NCI-H2227 (cell line): ENCODE data around the gene ENTPD8.
"Not testable (repeated sequence)": the region's sequence is repeated elsewhere in the genome, so short reads cannot be mapped to it uniquely, and the experiment has no call there.

Experiments
- DNase-seq: peaks from one replicate; lab custom pipeline; 2025; ENCODE audit not compliant: unreplicated experiment; lab: John Stamatoyannopoulos, UW

Gene ENTPD8

DNA sequence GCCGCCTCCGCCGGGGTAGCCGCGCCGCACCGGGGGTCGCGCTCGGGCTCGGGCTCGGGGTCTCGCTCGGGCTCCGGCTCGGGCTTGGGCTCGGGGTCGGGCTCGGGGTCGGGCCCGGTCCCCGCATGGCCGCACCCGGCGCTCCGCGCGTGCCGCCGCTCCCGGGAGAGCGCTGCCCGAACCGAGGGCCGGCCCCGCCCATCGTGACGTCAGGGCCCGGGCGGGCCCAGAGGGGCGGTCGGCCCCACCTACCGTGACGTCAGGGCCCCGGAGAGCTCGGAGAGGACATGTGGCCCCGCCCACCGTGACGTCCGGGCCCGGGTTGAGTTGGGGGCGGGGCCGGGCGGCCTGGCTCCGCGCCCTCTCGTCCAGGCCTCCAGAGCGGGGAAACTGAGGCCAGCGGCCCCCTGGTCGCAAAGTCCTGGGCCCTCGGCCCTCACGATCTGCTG lies 18.0 kb upstream of the ENTPD8 start, which contains the start of gene NSMF:
Gene NSMF, minus strand, starts transcription at position 183 of the 449 bp plus-strand sequence. CDS start 232 bp downstream, outside the sequence.
- peak; percentile 94 for DNase-seq

DNA sequence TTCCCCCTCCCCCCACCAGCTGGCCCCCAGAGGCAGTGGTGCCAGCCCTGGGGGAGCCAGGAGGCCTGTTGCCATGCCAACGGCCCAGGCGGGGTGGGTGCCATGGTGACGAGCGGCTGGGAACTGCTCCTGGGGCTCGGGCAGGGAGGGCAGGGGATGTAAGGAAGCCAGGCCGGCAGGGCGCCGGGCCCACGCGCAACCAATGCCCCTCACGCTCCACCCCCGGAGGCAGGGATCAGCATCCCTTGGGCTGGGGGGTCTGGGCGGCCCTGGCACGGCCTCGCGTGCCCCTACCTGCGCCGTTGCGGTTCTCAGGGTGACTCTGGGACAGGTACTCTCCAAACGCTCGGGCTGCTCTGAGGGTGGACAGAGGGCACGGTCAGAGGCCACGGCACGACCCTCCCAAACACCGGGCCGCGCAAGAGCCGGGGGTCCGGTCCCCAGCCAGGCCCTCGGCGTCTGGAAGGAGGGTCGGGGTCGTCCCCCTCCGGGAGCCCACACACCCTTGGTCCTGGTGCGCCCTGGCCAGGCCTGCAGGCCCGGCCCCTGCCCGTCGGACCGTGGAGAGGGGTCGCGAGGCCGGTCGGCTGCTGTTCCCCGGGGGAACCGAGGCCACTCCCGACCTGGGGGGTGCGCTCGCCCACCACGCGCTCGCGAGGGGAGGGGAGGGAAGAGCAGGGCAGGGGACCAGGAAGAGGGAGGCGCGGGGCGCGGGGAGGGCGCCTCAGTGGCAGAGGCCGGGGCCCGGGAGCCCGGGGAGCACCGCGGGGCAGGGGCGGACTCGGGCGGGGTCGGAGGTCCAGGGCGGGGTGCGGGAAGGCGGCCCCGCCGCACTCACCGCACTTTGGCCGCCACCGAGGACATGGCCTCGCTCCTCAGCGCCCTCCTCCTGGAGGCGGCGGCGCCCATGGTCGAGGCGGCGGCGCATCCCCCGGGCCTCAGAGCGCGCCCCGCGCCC lies 17.3 kb upstream of the ENTPD8 start:
- peak; percentile 61 for DNase-seq

DNA sequence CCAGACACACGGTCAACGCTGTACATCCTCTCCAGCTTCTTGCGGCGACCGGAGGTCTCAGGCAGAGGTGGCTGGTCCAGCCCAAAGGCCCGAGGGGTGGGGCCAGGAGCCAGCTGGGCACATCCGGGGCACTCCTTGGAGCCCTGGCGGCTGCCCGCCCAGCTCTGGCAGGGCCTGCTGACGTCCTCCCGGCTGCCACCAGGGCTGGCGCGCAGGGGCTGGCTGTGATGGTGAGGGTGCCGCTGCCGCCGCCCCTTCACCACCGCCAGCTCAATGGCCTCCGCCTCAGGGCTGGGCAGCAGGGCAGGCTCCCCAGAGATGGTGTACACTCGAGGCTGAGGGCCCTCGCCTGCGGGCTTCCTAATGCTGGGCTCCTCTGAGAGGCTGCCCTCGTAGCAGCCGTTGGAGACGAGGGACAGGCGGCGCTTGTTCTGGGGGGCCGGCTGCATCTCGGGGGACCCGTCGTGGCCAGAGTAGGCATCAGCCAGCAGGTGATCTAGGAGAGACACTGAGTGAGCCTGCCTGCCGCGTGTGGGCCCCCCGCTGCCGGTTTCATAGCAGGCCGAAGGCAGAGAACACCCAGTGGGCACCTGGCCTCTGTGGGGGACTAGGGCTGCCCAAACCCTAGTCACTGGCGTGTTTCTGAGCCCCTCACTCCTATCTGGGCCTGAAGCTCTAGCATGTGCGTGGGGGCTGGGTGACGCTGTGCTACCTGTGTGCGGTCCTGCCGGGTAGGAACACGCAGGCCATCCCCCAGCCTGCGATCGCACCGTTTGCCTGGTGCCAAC lies 16.4 kb upstream of the ENTPD8 start:
- DNase-seq: no peak

DNA sequence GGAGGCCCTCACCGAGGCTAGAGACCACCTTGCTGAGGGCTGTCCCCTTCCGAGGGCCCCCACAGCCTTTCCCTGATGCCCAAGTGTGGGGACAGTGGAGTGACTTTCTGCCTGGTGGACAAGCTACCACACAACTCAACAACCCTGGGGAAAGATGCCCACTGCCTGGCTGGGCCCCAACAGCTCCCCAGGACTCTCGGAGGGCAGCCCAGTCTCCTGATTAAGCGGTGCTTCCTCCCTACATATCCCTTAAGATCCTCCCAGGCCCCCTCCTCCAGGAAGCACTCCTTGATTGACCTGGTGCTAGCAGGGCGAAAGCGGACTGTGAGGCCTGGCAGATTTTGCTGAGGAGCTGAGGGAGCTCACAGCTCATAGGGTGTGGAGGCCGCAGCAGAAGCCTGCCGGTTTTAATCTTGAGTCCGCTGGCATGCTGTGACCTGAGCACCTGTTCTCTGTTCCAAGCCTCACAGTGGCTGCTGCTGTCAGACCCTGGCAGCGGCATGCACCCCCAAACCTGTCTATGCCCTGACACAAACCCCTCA lies 15.8 kb upstream of the ENTPD8 start:
- no peak for DNase-seq

DNA sequence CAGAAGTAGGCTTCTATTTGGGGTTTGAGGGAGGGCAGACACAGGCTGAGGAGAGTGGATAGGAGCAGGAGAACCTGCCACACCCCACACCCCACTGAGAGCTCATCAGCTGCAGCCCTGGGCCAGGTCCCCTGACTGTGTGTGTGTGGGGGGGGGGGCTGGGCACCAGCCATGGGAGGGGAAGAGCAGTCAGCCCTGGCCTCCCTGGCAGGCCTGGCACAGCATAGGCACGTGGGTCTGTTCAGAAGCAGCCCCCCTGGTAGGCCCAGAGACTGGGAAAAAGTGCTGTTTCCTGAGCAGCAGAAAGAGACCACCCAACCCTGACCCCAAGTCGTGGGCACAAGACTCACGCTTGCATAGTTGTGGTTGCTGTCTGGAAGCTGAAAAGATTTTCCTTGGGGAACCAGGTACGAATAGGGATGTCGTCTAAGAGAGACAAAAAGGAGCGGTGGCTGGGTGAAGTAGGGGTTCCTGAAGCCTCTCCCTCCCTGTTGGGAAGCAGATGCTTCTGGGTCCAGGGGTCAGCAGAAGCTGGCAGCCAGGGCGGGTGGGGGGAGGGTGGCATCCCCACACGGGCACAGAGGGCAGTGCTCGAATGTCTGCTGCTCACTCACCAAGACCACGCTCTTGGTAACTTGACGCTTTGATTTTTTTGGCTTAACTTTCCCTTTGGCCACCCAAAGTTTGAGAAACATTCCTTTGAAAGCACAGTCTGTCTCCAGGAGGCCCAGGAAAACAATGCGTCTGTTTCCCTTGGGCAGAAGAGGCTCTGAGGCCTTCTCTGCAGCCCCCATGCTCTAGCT lies 15.1 kb upstream of the ENTPD8 start:
- no peak for DNase-seq

DNA sequence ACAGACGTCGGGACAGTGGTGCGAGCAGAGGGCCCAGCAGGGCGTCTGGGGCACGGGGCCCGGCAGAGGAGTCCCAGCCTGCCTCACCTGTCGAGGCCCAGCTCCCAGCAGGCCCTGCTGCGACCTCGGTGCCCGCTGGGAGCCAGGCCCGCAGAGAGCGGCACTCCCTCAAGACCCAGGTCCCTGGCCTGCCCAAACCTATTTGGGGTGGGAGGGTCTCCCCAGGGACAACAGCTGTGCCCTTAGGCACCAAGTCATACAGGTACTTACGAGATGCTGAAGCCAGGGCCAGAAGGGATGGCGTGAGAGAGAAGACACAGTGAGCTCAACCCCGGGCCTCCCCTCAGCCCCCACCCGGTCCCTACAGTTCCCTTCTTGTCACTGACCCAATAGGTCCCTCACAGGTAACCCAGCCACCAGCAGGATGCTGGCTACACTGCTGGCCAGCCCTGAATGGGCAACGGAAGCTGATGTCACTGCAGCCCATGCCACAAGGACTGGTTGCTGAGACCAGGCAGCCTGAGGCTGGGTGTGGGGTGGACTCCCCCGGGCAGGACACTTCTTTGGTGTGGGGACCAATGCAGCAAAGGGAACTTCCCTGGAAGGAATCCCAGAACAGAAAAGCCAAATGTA lies 14.3 kb upstream of the ENTPD8 start:
- no peak for DNase-seq

DNA sequence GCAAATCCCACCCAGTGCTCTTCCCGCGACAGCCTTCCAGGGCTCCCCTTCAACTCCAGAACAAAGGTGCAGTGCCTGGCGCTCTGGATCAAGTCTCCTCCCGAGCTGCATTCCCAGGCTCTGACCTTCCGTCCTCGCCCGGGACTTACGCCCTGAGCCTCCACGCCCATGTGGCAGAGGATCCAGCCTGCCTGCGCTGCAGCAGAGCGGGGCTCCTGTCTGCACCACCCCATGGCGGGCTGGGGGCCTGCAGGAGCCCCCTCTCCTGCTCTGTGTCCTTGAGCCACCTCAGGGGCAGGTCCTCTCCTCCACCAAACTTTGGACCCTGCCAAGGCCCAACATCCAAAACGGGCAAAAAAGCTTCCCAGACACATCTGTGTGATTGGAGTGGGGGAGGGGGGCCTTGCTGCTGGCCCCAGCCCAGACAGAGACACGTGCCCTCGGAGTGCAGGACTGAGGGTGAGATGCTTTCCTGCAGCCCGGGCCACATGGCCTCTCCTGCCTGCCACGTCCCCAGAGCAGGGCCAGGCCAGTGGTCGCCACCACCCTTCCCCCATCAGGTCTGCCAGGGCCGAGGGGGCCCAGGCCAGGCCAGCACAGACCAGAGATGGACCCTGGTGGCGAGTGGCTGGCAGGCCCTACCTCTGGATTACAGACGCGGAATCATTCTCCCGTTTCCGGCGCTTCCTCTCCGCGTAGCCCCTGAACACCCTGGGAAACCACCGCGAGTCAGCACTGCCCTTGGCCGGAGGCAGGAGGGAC lies 13.6 kb upstream of the ENTPD8 start:
- DNase-seq: no peak

DNA sequence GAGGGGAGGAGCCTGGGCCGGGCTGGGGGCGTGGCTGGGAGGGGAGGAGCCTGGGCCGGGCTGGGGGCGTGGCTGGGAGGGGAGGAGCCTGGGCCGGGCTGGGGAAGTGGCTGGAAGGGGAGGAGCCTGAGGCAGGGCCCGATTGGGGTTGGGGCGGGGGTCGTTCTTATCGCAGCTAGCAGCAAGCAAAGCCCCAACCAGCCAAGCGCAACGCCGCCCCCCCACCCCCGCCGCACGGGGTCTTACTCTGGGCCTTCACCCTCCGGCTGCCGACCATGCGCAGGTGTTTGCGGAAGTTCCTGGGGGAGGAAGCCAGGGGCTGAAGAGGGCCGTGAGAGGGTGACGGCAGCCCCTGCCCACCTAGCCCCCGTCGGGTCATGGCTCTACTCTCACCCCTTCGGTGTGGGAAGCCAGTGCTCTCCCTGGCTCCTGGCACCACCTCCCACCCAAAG lies 13.0 kb upstream of the ENTPD8 start:
- DNase-seq: no peak

DNA sequence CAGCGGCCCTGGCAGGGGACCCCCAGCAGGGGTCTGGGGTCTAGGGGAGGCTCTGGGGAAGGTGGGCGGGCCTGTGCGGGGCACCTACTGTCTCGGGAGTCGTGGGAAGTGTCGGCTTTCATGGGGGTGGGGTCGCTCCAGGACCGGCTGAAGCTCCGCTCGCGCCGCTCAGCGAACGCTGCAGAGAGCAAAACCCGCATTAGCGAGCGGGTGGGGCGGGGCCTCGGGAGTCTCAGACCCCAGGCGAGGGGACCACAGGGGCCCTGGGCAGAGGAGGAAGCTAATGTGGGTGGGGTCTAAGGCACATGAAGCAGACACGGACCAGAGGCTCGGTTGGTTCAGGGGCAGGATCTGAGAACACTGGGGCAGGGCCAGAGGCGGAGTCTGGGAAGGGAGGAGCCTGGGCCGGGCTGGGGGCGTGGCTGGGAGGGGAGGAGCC lies 12.5 kb upstream of the ENTPD8 start:
- DNase-seq: no peak

DNA sequence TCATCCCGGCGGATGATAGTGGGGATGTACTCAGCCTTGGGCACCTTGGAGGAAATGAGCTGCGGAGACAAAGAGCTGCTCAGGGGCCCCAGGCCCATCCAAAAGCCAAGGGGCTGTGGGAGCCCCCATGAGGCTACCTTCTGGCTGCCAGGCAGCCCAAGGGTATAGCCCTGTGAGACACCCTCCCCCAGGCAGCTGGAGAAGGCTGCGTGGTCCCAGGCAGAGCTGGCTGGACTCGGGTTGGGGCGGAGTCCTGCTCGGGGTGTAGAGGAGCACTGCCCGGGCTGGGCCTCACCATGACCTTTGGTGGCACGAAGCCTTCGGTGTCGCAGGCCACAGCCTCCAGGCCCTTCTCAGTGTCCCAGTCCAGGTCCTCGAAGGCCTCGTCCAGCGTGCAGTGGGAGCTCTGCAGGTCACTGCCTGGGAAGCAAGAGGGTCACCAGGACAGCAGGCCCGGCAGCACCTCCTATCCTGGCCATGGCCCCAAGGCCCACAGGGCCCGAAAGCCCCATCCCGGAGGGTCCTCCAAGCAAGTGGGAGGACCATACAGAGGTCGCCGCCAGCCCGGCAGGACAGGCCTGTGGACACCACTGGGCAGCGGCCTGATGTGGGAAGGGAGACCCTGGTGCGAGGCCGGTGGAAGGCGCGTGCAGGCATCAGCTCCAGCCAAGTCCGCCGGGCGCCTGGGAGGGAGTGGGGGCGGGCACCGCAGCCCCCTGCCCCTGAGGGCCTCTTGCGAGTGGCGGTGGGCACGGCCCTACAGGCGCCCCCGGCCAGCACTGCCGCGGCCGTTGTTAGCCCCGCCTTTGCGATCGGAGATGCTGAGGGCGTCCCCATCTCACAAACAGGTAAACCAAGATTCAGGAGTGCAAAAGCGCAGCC lies 11.8 kb upstream of the ENTPD8 start:
- DNase-seq: no peak

DNA sequence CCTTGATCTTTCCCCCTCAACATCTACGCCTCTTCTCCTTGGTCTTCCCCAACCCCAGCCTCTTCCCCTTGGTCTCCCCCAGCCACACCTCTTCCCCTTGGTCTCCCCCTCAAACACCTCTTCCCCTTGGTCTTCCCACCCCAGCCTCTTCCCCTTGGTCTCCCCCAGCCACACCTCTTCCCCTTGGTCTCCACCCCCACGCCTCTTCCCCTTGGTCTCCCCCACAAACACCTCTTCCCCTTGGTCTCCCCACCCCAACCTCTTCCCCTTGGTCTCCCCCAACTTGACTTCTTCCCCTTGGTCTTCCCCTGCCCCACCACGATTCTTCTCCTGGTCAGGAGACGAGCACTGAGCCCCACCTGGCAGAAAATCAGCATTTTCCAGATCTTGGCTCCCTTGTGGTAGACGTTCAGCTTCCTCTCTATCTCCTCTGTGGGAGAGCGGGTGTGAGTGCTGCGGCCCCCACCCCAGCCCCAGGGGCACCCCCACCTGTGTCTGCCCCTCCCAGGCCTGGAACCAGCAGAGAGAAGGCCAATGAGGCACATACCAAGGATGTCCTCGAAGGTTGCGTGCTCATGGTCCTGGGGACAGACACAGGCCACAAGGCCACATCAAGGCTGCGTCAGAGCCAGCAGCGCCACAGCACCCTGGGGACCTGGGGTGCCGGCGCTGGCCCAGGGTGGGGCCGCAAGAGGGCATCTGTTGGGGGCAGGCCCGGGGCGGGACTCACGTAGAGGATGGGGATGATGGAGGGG lies 11.0 kb upstream of the ENTPD8 start:
- no peak for DNase-seq

DNA sequence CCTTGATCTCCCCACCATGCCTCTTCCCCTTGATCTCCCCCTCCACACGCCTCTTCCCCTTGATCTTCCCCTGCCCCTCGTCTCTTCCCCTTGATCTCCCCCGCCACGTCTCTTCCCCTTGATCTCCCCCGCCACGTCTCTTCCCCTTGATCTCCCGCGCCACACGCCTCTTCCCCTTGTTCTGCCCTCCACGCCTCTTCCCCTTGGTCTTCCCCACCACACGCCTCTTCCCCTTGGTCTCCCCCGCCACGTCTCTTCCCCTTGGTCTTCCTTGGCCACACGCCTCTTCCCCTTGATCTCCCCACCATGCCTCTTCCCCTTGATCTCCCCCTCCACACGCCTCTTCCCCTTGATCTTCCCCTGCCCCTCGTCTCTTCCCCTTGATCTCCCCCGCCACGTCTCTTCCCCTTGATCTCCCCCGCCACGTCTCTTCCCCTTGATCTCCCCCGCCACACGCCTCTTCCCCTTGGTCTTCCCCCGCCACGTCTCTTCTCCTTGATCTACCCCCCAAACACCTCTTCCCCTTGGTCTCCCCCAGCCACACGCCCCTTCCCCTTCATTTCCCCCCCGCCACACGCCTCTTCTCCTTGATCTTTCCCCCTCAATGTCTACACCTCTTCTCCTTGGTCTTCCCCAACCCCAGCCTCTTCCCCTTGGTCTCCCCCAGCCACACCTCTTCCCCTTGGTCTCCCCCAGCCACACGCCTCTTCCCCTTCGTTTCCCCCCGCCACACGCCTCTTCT lies 10.3 kb upstream of the ENTPD8 start:
- not testable (repeated sequence) for DNase-seq

DNA sequence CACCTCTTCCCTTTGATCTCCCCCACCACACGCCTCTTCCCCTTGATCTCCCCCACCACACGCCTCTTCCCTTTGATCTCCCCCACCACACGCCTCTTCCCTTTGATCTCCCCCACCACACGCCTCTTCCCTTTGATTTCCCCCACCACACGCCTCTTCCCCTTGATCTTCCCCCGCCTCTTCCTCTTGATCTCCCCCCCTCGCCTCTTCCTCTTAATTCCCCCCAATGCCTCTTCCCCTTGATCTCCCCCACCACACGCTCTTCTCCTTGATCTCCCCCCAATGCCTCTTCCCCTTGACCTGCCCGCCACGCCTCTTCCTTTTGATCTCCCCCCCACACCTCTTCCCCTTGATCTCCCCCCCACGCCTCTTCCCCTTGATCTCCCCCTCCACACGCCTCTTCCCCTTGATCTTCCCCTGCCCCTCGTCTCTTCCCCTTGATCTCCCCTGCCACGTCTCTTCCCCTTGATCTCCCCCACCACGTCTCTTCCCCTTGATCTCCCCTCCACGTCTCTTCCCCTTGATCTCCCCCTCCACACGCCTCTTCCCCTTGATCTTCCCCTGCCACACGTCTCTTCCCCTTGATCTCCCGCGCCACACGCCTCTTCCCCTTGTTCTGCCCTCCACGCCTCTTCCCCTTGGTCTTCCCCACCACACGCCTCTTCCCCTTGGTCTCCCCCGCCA lies 9.5 kb upstream of the ENTPD8 start:
- not testable (repeated sequence) for DNase-seq

DNA sequence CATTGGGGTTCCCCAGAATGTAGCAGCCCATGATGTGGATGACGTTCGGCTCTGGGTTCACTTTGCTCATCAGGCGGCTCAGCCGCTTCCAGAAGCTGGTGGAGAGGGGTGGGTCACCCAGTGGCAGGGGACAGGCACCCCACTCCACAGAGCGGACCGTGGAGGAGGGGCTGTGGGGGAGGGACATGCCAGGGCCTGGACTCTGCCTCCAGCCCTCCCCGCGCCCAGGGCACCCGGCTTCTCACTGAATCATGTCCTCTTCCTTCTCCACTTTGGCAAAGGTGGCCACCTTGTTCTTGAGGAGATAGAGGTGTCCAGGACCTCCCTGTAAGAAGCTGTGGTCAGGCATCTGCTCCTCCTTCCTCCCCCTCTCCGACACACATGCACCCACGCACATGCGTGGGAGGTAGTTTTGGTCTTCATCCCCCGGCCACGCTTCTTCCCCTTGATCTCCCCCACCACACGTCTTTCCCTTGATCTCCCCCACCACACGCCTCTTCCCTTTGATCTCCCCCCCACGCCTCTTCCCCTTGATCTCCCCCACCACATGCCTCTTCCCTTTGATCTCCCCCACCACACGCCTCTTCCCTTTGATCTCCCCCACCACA lies 8.9 kb upstream of the ENTPD8 start:
- no peak for DNase-seq

DNA sequence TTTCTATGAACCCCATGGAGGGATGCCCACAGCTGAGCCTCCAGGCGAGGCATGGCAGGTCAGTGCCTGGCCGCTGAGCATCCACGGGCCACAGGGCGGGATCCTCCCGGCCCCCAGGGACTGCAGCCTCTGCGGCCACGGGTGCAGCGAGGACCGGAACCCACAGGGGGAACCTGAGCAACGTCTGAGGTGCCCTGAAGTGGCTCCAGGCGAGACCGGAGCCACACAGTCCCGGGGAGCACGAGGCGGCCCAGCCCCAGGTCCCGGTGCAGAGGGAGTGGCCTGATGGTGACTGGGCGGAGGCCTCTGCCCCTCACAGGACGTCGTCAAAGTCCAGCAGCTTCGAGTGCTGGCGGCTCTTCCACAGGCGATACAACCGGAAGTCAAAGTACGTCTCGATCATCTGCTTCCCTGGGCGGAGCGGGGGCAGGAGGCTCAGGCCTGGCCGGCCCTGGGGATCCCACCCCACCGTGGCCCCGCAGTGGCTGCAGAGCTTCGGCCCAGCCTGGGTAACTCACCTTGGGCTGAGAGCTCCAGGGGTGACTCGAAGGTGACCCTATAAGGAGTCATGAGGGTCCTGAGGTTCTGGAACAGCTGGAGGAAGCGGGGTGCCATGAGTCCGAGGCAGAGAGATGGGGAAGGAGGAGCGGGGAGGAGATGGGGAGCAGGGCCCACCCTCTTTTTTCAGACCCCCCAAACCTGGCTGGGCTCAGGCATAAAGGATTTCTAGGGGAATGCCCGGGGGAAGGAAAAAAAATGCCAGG lies 8.1 kb upstream of the ENTPD8 start:
- no peak for DNase-seq
